Effector memory CD4-positive, alpha-beta T cell (primary cell): Measurements from ENCODE around the gene KCNQ1OT1.

Experiments
- DNase-seq, 3 donors: peaks; one replicate each; pipeline ENCODE4 v3.0.0-alpha.2; 2020
- H3K27ac ChIP-seq: 2 replicates; pipeline ENCODE4 v1.7.0; 2013; ENCODE audit warnings: mild to moderate bottlenecking, low read length, moderate library complexity; ENCODE audit not compliant: insufficient read depth, poor library complexity, severe bottlenecking
- H3K27me3 ChIP-seq: replicated peaks from 2 replicates; pipeline ENCODE4 v1.7.0; 2013; ENCODE audit warnings: mild to moderate bottlenecking, low read length; ENCODE audit not compliant: insufficient read depth, control insufficient read depth, poor library complexity, severe bottlenecking
- H3K36me3 ChIP-seq: 2 replicates; pipeline ENCODE4 v1.7.0; 2013; ENCODE audit warnings: mild to moderate bottlenecking, low read length, moderate library complexity; ENCODE audit not compliant: control insufficient read depth, insufficient read depth
- H3K4me1 ChIP-seq: 2 replicates; pipeline ENCODE4 v1.7.0; 2013; ENCODE audit warnings: low read length, mild to moderate bottlenecking; ENCODE audit not compliant: control insufficient read depth, insufficient read depth, poor library complexity, severe bottlenecking
- H3K4me3 ChIP-seq: 2 replicates; pipeline ENCODE4 v1.7.0; 2013; ENCODE audit warnings: low read length, low read depth, mild to moderate bottlenecking; ENCODE audit not compliant: insufficient read depth, poor library complexity, severe bottlenecking
- H3K9me3 ChIP-seq: 2 replicates; pipeline ENCODE4 v1.7.0; 2013; ENCODE audit warnings: mild to moderate bottlenecking, low read length, moderate library complexity; ENCODE audit not compliant: control insufficient read depth

KCNQ1OT1 gene

GRCh38 chr11:2570211-2570811, 129.5 kb downstream of the KCNQ1OT1 start:
- Histone ChIP-seq H3K36me3 (peaks cover 12% of the 10 kb centered on the region), H3K4me1 (no peaks in the 10 kb centered on the region), H3K27ac (no peak overlapping the region), H3K4me3 (no peak overlapping the region), H3K27me3 (no peaks in the 10 kb centered on the region), H3K9me3 (no peaks in the 10 kb centered on the region)
- no peak for DNase-seq

- DNase-seq = no peak
- Histone ChIP-seq H3K4me1 (no peaks in the 10 kb centered on the region), H3K27ac (no peak overlapping the region), H3K9me3 (no peaks in the 10 kb centered on the region), H3K4me3 (no peak overlapping the region), H3K27me3 (no peaks in the 10 kb centered on the region), H3K36me3 (peaks cover 8% of the 10 kb centered on the region)
Measured at GRCh38 chr11:2569731-2570210, 130.0 kb downstream of the KCNQ1OT1 start.

- no peak overlapping the region for H3K4me3 ChIP-seq
- H3K36me3 ChIP-seq = peaks cover 5% of the 10 kb centered on the region
- H3K9me3 ChIP-seq = no peaks in the 10 kb centered on the region
- H3K27ac ChIP-seq = no peak overlapping the region
- no peak for DNase-seq
- no peaks in the 10 kb centered on the region for H3K4me1 ChIP-seq
- no peaks in the 10 kb centered on the region for H3K27me3 ChIP-seq
Measured at GRCh38 chr11:2569321-2569721, 130.5 kb downstream of the KCNQ1OT1 start.

GRCh38 chr11:2567026-2567671, 132.6 kb downstream of the KCNQ1OT1 start:
- no peak for DNase-seq
- no peak overlapping the region for H3K4me3 ChIP-seq
- no peaks in the 10 kb centered on the region for H3K27me3 ChIP-seq
- H3K27ac ChIP-seq = no peak overlapping the region
- no peaks in the 10 kb centered on the region for H3K4me1 ChIP-seq
- no peaks in the 10 kb centered on the region for H3K9me3 ChIP-seq
- peaks cover 5% of the 10 kb centered on the region for H3K36me3 ChIP-seq

- H3K4me3 ChIP-seq = no peak overlapping the region
- H3K36me3 ChIP-seq = peaks cover 3% of the 10 kb centered on the region
- no peak for DNase-seq
- H3K4me1 ChIP-seq = no peaks in the 10 kb centered on the region
- no peaks in the 10 kb centered on the region for H3K9me3 ChIP-seq
- H3K27me3 ChIP-seq = no peaks in the 10 kb centered on the region
- no peak overlapping the region for H3K27ac ChIP-seq
Measured at GRCh38 chr11:2566223-2567025, 133.4 kb downstream of the KCNQ1OT1 start.

GRCh38 chr11:2565447-2566222, 134.2 kb downstream of the KCNQ1OT1 start:
- no peaks in the 10 kb centered on the region for H3K9me3 ChIP-seq
- H3K27me3 ChIP-seq = no peaks in the 10 kb centered on the region
- DNase-seq = no peak
- H3K4me3 ChIP-seq = no peak overlapping the region
- no peaks in the 10 kb centered on the region for H3K4me1 ChIP-seq
- H3K27ac ChIP-seq = no peak overlapping the region
- no peaks in the 10 kb centered on the region for H3K36me3 ChIP-seq

- no peak overlapping the region for H3K4me3 ChIP-seq
- DNase-seq = no peak
- H3K4me1 ChIP-seq = no peaks in the 10 kb centered on the region
- no peaks in the 10 kb centered on the region for H3K9me3 ChIP-seq
- no peaks in the 10 kb centered on the region for H3K27me3 ChIP-seq
- no peak overlapping the region for H3K27ac ChIP-seq
- no peaks in the 10 kb centered on the region for H3K36me3 ChIP-seq
Measured at GRCh38 chr11:2564588-2565425, 135.0 kb downstream of the KCNQ1OT1 start.

- Histone ChIP-seq H3K36me3 (no peaks in the 10 kb centered on the region), H3K4me3 (no peak overlapping the region), H3K4me1 (peaks cover 5% of the 10 kb centered on the region), H3K27me3 (no peaks in the 10 kb centered on the region), H3K9me3 (no peaks in the 10 kb centered on the region), H3K27ac (no peak overlapping the region)
- DNase-seq = no peak
Measured at GRCh38 chr11:2564008-2564530, 135.7 kb downstream of the KCNQ1OT1 start.
